PC-9 (cell line): ENCODE results near the gene EPS15. TPM values are rescaled to one million over a fixed set of nuclear protein-coding genes. Genes with fewer than 3 reads are reported as not detected.

Source experiments
- BruUV-seq: library from RNA; stranded (reverse); fragments of 400-500 nt; replicated peaks from 2 replicates; lab custom pipeline; 2021; lab: Mats Ljungman, UMichigan
- CTCF ChIA-PET: fragments of 300-600 bp; sonication (Branson Sonifier 250); formaldehyde crosslinking; loops from one replicate; lab custom pipeline; 2022; ENCODE audit warnings: antibody characterized with exemption; lab: Charles Lee
- POLR2A ChIA-PET: fragments of 300-600 bp; sonication (Branson Sonifier 250); formaldehyde crosslinking; loops from one replicate; lab custom pipeline; 2022; ENCODE audit warnings: antibody characterized with exemption; ENCODE audit not compliant: unreplicated experiment; lab: Charles Lee
- DNase-seq, 2 experiments: peaks; one replicate each; pipeline versions ENCODE4 v3.0.0 to v3.0.0-alpha.2; 2015 to 2022; ENCODE audit warnings: mixed read lengths in 1 of 2
- H2AFZ ChIP-seq: fragments of 200-600 bp; sonication (generic); 2 replicates; pipeline ENCODE4 v1.8.1; 2017; ENCODE audit warnings: antibody characterized with exemption
- H3F3A ChIP-seq: fragments of 200-600 bp; sonication (generic); 2 replicates; pipeline ENCODE4 v1.8.1; 2017; ENCODE audit warnings: antibody characterized with exemption, mild to moderate bottlenecking, low read depth; ENCODE audit not compliant: insufficient read depth
- H3K27ac ChIP-seq: fragments of 200-600 bp; sonication (generic); 2 replicates; pipeline ENCODE4 v1.6.1; 2016; ENCODE audit warnings: mixed run types
- H3K27me3 ChIP-seq: fragments of 200-600 bp; sonication (generic); 2 replicates; pipeline ENCODE4 v1.6.1; 2016; ENCODE audit warnings: low read depth, mixed run types; ENCODE audit not compliant: insufficient read depth
- H3K36me3 ChIP-seq: fragments of 200-600 bp; sonication (generic); 2 replicates; pipeline ENCODE4 v1.6.1; 2016; ENCODE audit warnings: low read depth, mixed run types
- H3K4me1 ChIP-seq: fragments of 200-600 bp; sonication (generic); replicated peaks from 2 replicates; pipeline ENCODE4 v1.6.1; 2016; ENCODE audit warnings: mixed run types; ENCODE audit not compliant: insufficient read depth
- H3K4me2 ChIP-seq: fragments of 200-600 bp; sonication (generic); 2 replicates; pipeline ENCODE4 v1.6.1; 2017; ENCODE audit warnings: mixed run types
- H3K4me3 ChIP-seq: fragments of 200-600 bp; sonication (generic); 2 replicates; pipeline ENCODE4 v1.6.1; 2016; ENCODE audit warnings: mixed run types
- H3K79me2 ChIP-seq: fragments of 200-600 bp; sonication (generic); 2 replicates; pipeline ENCODE4 v1.6.1; 2017; ENCODE audit warnings: low read depth, mixed run types
- H3K9me2 ChIP-seq: fragments of 200-600 bp; sonication (generic); 2 replicates; pipeline ENCODE4 v1.8.1; 2017; ENCODE audit warnings: mild to moderate bottlenecking; ENCODE audit not compliant: insufficient read depth
- H3K9me3 ChIP-seq: fragments of 200-600 bp; sonication (generic); 2 replicates; pipeline ENCODE4 v1.8.1; 2016; ENCODE audit warnings: low read depth; ENCODE audit not compliant: insufficient read depth
- H4K20me1 ChIP-seq: fragments of 200-600 bp; sonication (generic); 2 replicates; pipeline ENCODE4 v1.8.1; 2017; ENCODE audit not compliant: insufficient read depth
- EZH2 ChIP-seq: fragments of 200-600 bp; sonication (generic); IDR thresholded peaks from 2 replicates; pipeline ENCODE4 v1.8.0; 2017; ENCODE audit warnings: antibody characterized with exemption, low read depth
- intact Hi-C: fragments of 100-400 bp; cut with micrococcal nuclease; formaldehyde crosslinking; loops from one replicate; pipeline ENCODE4 v1.10.0; 2022; ENCODE audit not compliant: unreplicated experiment
- total RNA-seq: library from RNA; stranded (reverse); gene quantifications from 2 replicates; pipeline ENCODE4 v1.2.3, GENCODE V29; 2021
- TF ChIP-seq, protein P1 (sequence below): fragments of 200-600 bp; sonication (generic); conservative IDR thresholded peaks from 2 replicates; pipeline ENCODE4 v1.6.1; 2017; ENCODE audit warnings: mixed run types, antibody characterized with exemption, mild to moderate bottlenecking, moderate library complexity

EPS15 gene
- total RNA-seq, 1 experiment from 2014 or later = 60.1 TPM

DNA sequence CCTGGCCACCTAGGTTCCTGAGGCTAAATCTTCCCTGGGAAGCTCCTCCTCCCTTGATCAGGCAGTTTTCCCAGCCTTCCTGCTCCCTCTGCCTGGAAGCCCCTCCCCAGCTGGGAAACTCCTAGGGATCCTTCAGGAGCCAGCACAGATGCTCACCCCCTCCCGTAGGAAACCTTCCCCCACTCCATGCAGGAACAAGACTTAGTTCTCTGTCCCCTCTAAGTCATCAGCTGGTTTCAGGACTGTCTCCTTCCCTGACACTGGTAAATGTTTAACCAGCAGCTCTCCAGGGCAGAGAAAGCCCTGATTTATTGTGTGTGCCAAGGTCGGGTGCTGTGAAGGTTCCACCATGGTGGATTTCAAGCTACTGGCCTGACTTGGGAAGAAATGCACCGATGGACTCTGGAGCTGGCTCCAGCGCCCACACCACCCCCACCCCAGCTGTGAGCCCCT, 213.7 kb downstream of the EPS15 start:
- H2AFZ ChIP-seq = no peak overlapping the region
- CTCF ChIA-PET = no interaction called here
- H3K27ac ChIP-seq = no peak overlapping the region
- H3K36me3 ChIP-seq = no peaks in the 10 kb centered on the region
- TF ChIP-seq EZH2 = no peak
- TF ChIP-seq, protein P1, sequence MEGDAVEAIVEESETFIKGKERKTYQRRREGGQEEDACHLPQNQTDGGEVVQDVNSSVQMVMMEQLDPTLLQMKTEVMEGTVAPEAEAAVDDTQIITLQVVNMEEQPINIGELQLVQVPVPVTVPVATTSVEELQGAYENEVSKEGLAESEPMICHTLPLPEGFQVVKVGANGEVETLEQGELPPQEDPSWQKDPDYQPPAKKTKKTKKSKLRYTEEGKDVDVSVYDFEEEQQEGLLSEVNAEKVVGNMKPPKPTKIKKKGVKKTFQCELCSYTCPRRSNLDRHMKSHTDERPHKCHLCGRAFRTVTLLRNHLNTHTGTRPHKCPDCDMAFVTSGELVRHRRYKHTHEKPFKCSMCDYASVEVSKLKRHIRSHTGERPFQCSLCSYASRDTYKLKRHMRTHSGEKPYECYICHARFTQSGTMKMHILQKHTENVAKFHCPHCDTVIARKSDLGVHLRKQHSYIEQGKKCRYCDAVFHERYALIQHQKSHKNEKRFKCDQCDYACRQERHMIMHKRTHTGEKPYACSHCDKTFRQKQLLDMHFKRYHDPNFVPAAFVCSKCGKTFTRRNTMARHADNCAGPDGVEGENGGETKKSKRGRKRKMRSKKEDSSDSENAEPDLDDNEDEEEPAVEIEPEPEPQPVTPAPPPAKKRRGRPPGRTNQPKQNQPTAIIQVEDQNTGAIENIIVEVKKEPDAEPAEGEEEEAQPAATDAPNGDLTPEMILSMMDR = no peak
- H3K4me3 ChIP-seq = no peak overlapping the region
- H3K4me1 ChIP-seq = no peaks in the 10 kb centered on the region
- POLR2A ChIA-PET = no interaction called here
- H4K20me1 ChIP-seq = no peaks in the 10 kb centered on the region
- intact Hi-C loops = no loop called here
- DNase-seq = no peak
- no peaks in the 10 kb centered on the region for H3F3A ChIP-seq
- H3K9me3 ChIP-seq = no peaks in the 10 kb centered on the region
- no peaks in the 10 kb centered on the region for H3K9me2 ChIP-seq
- no TSS peak for BruUV-seq
- no peaks in the 10 kb centered on the region for H3K79me2 ChIP-seq
- H3K27me3 ChIP-seq = no peaks in the 10 kb centered on the region
- H3K4me2 ChIP-seq = no peak overlapping the region

DNA sequence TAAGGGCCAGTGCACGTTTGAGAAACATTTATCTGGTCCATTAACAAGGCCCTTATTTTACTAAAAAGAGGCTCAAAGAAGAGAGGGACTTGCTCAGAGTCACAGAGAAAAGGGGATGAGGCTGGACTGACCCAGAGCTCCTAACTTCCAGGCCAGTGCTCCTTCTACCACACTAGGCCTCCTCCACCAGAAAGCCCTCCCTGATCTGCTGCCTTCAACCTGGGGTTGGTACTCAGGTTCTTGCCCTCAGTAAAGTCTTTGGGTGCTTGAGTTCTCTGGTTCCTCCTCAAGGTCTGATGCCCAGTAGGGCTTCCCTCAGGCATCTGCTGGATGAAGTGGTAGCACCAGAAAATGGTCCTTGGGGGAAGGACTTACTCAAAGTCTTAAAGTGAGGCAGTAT, 214.7 kb downstream of the EPS15 start:
- Histone ChIP-seq H2AFZ (no peak overlapping the region), H3K9me3 (no peaks in the 10 kb centered on the region), H3K79me2 (no peaks in the 10 kb centered on the region), H3K27me3 (no peaks in the 10 kb centered on the region), H3K4me1 (no peaks in the 10 kb centered on the region), H3K36me3 (no peaks in the 10 kb centered on the region), H3F3A (no peaks in the 10 kb centered on the region), H4K20me1 (no peaks in the 10 kb centered on the region), H3K9me2 (no peaks in the 10 kb centered on the region), H3K27ac (no peak overlapping the region), H3K4me2 (no peak overlapping the region), H3K4me3 (no peak overlapping the region)
- ChIA-PET CTCF (no interaction called here), POLR2A (no interaction called here)
- no peak for TF ChIP-seq EZH2
- TF ChIP-seq, protein P1 = no peak
- BruUV-seq = no TSS peak
- no peak for DNase-seq
- intact Hi-C loops = no loop called here

Other genes with a start within 250 kb of the EPS15 start
- gene TTC39A, start 188.7 kb downstream of the EPS15 start, total RNA-seq = 7.3 and 10.4 TPM in 2 replicates
- gene OSBPL9, start 97.8 kb upstream of the EPS15 start, total RNA-seq = 149 and 188 TPM in 2 replicates